Glutamatergic neuron (in vitro differentiated cells): ENCODE results near the gene CRACDL. TPM values are rescaled to one million over a fixed set of nuclear protein-coding genes. Genes with fewer than 3 reads are reported as not detected.

Experiments used
- DNase-seq: peaks from one replicate; pipeline ENCODE4 v3.0.0; 2022
- H3K27ac Mint-ChIP-seq: one replicate; pipeline ENCODE4 v1.8.0; 2020; ENCODE audit warnings: mild to moderate bottlenecking, mixed read lengths, inconsistent platforms; ENCODE audit not compliant: unreplicated experiment
- H3K27me3 Mint-ChIP-seq: one replicate; pipeline ENCODE4 v1.8.0; 2020; ENCODE audit warnings: mild to moderate bottlenecking, moderate library complexity, mixed read lengths, inconsistent platforms; ENCODE audit not compliant: unreplicated experiment
- H3K36me3 Mint-ChIP-seq: one replicate; pipeline ENCODE4 v1.8.0; 2020; ENCODE audit warnings: mild to moderate bottlenecking, mixed read lengths, inconsistent platforms; ENCODE audit not compliant: unreplicated experiment
- H3K4me1 Mint-ChIP-seq: one replicate; pipeline ENCODE4 v1.8.0; 2020; ENCODE audit warnings: mild to moderate bottlenecking, low read depth, mixed read lengths, inconsistent platforms; ENCODE audit not compliant: unreplicated experiment
- H3K4me3 Mint-ChIP-seq: one replicate; pipeline ENCODE4 v1.8.0; 2020; ENCODE audit warnings: mild to moderate bottlenecking, mixed read lengths, inconsistent platforms; ENCODE audit not compliant: unreplicated experiment
- H3K9me3 Mint-ChIP-seq: one replicate; pipeline ENCODE4 v1.8.0; 2020; ENCODE audit warnings: mild to moderate bottlenecking, moderate library complexity, mixed read lengths, inconsistent platforms; ENCODE audit not compliant: unreplicated experiment
- CTCF ChIP-seq: fragments of 200-600 bp; sonication (generic); IDR thresholded peaks from one replicate; pipeline ENCODE4 v1.5.0; 2021; ENCODE audit not compliant: partially characterized antibody, unreplicated experiment
- total RNA-seq: library from RNA; stranded (reverse); fragmentation: NEBNext Ultra II Directional; extraction: Animal tissue kit (Norgen Biotek cat#: 25700); gene quantifications from one replicate; pipeline ENCODE4 v1.2.1, GENCODE V29; 2021; ENCODE audit not compliant: unreplicated experiment

The CRACDL gene
- total RNA-seq, 1 donor from 2014 or later = 2.1 TPM

DNA sequence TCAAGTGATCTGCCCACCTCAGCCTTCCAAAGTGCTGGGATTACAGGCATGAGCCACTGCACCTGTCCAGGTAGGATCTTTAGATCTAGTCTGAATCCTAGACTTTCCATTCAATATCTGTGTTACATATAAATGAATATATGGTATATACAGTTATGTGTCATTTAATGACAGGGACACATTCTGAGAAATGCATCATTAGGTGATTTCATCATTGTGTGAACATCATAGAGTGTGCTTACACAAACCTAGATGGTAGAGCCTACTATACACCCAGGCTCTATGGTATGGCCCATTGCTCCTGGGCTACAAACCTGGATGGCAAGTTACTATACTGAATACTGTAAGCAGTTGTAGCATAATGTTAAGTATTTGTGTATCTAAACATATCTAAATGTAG lies 189.6 kb downstream of the CRACDL start:
- no peak for DNase-seq
- peaks cover 4% of the 10 kb centered on the region for H3K27me3 Mint-ChIP-seq
- H3K4me1 Mint-ChIP-seq = peaks cover 8% of the 10 kb centered on the region
- H3K4me3 Mint-ChIP-seq = no peak overlapping the region
- peaks cover 2% of the 10 kb centered on the region for H3K36me3 Mint-ChIP-seq
- peaks cover 2% of the 10 kb centered on the region for H3K9me3 Mint-ChIP-seq
- no peak for TF ChIP-seq CTCF
- no peak overlapping the region for H3K27ac Mint-ChIP-seq

DNA sequence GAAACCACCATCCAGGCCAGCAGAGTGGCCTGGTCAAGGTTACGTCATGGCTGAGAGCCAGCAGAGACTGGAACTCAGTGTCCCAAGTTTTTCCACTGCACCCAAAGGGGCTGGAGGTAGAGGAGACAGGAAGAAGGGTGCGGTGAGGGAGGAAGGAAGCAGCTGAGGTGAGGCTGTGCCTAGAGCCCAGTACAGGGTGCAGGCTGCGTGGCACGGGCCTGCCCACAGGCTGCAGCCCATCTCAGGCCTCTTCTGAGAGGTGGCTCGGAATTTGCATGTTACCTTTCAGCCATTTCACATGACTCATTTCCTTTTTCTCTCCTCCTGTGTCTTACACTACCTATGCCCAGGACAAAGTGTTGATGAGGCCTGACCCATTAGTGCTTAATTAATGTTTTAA lies 191.4 kb downstream of the CRACDL start:
- H3K27ac Mint-ChIP-seq = no peak overlapping the region
- no peak overlapping the region for H3K4me3 Mint-ChIP-seq
- no peak for TF ChIP-seq CTCF
- peaks cover 8% of the 10 kb centered on the region for H3K4me1 Mint-ChIP-seq
- H3K9me3 Mint-ChIP-seq = peaks cover 2% of the 10 kb centered on the region
- no peaks in the 10 kb centered on the region for H3K36me3 Mint-ChIP-seq
- H3K27me3 Mint-ChIP-seq = peaks cover 6% of the 10 kb centered on the region
- DNase-seq = no peak

Other genes with a start within 250 kb of the CRACDL start
- 35.8 TPM for gene MGAT4A, start 205.1 kb downstream of the CRACDL start, total RNA-seq
- 0.34 TPM for gene C2orf15, start 205.5 kb upstream of the CRACDL start, total RNA-seq
- 3.8 TPM for gene TSGA10, start 218.7 kb upstream of the CRACDL start, total RNA-seq
- 4.3 TPM for gene LIPT1, start 218.7 kb upstream of the CRACDL start, total RNA-seq
- 18.6 TPM for gene MITD1, start 244.8 kb upstream of the CRACDL start, total RNA-seq
- 40.2 TPM for gene MRPL30, start 245.0 kb upstream of the CRACDL start, total RNA-seq